ENCODE results near the gene MARCHF9.

The MARCHF9 gene

GRCh38 chr12:57767876-57768275, 13.0 kb downstream of the MARCHF9 start:
- H3K4me1 ChIP-seq, result peaks cover 0 to 44% (median 39%) of the 10 kb centered on the region in 4 donors
- intact Hi-C loops (cut with DNase I; ENCODE audit: low total_unique reads), result no loop called here
- TF ChIP-seq, protein P1, sequence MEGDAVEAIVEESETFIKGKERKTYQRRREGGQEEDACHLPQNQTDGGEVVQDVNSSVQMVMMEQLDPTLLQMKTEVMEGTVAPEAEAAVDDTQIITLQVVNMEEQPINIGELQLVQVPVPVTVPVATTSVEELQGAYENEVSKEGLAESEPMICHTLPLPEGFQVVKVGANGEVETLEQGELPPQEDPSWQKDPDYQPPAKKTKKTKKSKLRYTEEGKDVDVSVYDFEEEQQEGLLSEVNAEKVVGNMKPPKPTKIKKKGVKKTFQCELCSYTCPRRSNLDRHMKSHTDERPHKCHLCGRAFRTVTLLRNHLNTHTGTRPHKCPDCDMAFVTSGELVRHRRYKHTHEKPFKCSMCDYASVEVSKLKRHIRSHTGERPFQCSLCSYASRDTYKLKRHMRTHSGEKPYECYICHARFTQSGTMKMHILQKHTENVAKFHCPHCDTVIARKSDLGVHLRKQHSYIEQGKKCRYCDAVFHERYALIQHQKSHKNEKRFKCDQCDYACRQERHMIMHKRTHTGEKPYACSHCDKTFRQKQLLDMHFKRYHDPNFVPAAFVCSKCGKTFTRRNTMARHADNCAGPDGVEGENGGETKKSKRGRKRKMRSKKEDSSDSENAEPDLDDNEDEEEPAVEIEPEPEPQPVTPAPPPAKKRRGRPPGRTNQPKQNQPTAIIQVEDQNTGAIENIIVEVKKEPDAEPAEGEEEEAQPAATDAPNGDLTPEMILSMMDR (IDR thresholded peaks at IDR 0.05), result no peak
- DNase-seq, result peak in 1 of 2 donors; percentile 42
- no peak overlapping the region for H3K4me3 ChIP-seq
- H3K27ac ChIP-seq, result no peak overlapping the region
- no peaks in the 10 kb centered on the region for H3K9me3 ChIP-seq
- peaks cover 0 to 33% of the 10 kb centered on the region in 2 donors for H3K27me3 ChIP-seq
- peaks cover 0 to 17% (median 12%) of the 10 kb centered on the region in 3 donors for H3K36me3 ChIP-seq

- TF ChIP-seq, protein P1 (IDR thresholded peaks at IDR 0.05), result no peak
- peaks cover 0 to 17% (median 12%) of the 10 kb centered on the region in 3 donors for H3K36me3 ChIP-seq
- no peak overlapping the region for H3K27ac ChIP-seq
- H3K27me3 ChIP-seq, result peaks cover 0 to 16% of the 10 kb centered on the region in 2 donors
- no peak for DNase-seq
- intact Hi-C loops (cut with DNase I; ENCODE audit: low total_unique reads), result no loop called here
- H3K4me1 ChIP-seq, result peaks cover 0 to 50% (median 43%) of the 10 kb centered on the region in 4 donors
- H3K9me3 ChIP-seq, result no peaks in the 10 kb centered on the region
- H3K4me3 ChIP-seq, result no peak overlapping the region
Observed at GRCh38 chr12:57769594-57769993, 14.7 kb downstream of the MARCHF9 start.

- H3K27ac ChIP-seq, result peak overlapping the region in 1 of 2 donors; percentile 91
Observed at GRCh38 chr12:57770734-57771133, 15.8 kb downstream of the MARCHF9 start.

GRCh38 chr12:57771236-57771872, 16.5 kb downstream of the MARCHF9 start:
- H3K36me3 ChIP-seq, result peaks cover 0 to 29% (median 12%) of the 10 kb centered on the region in 3 donors
- H3K9me3 ChIP-seq, result no peaks in the 10 kb centered on the region
- DNase-seq, result peak; percentile 88 to 91
- H3K4me3 ChIP-seq, result peak overlapping the region; percentile 68 to 90
- intact Hi-C loops (cut with DNase I; ENCODE audit: low total_unique reads), result no loop called here
- H3K27ac ChIP-seq, result peak overlapping the region; percentile 91 to 92
- H3K27me3 ChIP-seq, result no peaks in the 10 kb centered on the region
- H3K4me1 ChIP-seq, result peaks cover 0 to 32% (median 25%) of the 10 kb centered on the region in 4 donors
- TF ChIP-seq, protein P1 (IDR thresholded peaks at IDR 0.05), result no peak

More at GRCh38 chr12:57770734-57771133, 15.8 kb downstream of the MARCHF9 start:
- intact Hi-C loops (cut with DNase I; ENCODE audit: low total_unique reads), result no loop called here
- TF ChIP-seq, protein P1 (IDR thresholded peaks at IDR 0.05), result no peak
- Histone ChIP-seq H3K4me3 (no peak overlapping the region), H3K36me3 (peaks cover 0 to 23% (median 12%) of the 10 kb centered on the region in 3 donors), H3K27me3 (peaks cover 0 to 5% of the 10 kb centered on the region in 2 donors), H3K9me3 (no peaks in the 10 kb centered on the region), H3K4me1 (peaks cover 0 to 38% (median 32%) of the 10 kb centered on the region in 4 donors)
- peak in 1 of 2 donors; percentile 46 for DNase-seq

DNA sequence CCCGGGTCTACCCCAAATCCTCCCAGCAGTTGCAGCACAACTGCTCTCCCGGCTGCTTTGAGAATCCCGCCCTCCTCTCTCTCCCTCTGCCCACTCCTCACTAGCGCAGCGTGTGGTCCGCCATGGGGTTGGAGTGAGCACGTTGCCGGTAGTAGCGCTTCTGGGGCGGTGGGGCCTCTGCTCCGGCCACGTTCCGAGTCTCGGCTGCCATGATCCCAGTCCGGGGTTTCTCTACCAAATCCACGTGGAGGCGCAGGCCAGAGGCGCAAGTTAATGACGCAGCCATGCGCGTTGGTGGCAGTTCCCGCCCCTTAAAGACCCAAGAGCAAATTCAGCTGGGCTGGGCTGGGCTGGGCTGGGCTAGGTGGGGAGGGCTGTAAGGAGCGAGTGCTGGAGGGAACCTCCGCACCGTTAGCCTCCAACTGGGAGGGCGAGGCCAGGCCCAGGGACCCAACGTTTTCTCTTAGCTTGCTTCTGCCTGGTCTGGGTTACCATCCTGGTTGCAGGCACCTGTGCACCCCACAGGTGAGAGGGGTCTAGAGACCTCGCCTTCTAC, 17.0 kb downstream of the MARCHF9 start, which contains the start of gene METTL1:
Gene METTL1 (minus strand): TSS at position 233 of the 556 bp plus-strand sequence. CDS start 22 bp downstream, at position 211.
- intact Hi-C loops (cut with DNase I; ENCODE audit: low total_unique reads), result no loop called here
- Histone ChIP-seq H3K4me3 (peak within 1 kb of the TSS; percentile 68 to 90), H3K9me3 (no peaks in the 10 kb centered on the region), H3K27ac (peak within 1 kb of the TSS; percentile 91 to 92), H3K36me3 (peaks cover 0 to 31% (median 12%) of the 10 kb centered on the region in 3 donors), H3K4me1 (peaks cover 0 to 26% (median 20%) of the 10 kb centered on the region in 4 donors), H3K27me3 (no peaks in the 10 kb centered on the region)
- TF ChIP-seq, protein P1 (IDR thresholded peaks at IDR 0.05), result no peak
- peak; percentile 96 to 97 for DNase-seq
